ENCODE measurements around the gene C1orf94.
"Not testable (repeated sequence)": the region's sequence is repeated elsewhere in the genome, so short reads cannot be mapped to it uniquely, and the experiment has no call there.

The C1orf94 gene

GRCh38 chr1:34164771-34165391 is 11.8 kb upstream of the C1orf94 start, which contains the start of gene CSMD2:
Gene CSMD2 (minus strand): TSS chr1:34165230. CDS start chr1:34165097, 133 bp downstream.
- peak; percentile 35 for DNase-seq

DNA sequence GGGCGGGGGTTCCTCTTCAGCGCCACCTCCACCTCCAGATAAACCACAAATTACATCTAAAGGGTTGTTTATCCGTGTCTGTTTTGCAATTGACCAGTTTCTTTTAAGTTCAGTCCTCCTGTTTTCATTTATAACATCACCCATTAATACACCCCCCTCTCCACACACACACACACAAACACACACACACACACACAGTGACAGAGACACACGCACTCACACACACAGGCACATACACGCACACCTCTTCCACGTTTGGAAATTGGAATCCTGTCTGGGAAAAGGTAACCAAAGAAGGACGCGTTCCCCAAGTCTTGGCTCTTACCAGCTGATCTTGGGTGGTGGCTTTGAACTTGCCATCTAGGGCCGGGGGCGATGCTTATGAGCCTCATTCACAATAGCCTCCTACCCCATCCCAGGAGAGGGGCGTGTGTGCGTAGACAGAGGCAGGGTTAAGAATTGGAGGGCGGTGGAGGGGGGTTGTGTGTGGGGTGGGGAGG is 11.2 kb upstream of the C1orf94 start:
- peak; percentile 4 for DNase-seq

DNA sequence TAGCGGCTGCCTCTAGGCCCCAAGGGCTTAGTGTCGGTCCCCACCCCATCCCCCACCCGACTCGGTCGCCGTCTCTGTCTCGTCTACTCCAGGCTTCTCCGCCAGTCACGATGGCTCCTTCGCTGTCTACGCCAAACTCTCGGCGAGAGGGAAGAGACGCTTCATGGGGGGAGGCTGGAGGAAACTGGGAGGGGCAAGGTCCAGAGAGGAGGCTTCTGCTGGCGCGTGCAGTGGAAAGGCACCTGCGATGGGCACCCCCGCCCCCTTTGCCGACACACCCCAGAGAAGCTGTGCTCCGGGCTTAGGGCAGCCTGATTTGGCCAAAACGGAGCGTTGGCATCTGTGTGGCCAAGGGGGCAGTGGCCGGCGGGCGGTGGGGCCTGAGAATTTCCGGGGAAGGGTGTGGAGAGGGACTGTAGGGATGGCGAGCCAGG is 10.5 kb upstream of the C1orf94 start:
- no peak for DNase-seq

DNA sequence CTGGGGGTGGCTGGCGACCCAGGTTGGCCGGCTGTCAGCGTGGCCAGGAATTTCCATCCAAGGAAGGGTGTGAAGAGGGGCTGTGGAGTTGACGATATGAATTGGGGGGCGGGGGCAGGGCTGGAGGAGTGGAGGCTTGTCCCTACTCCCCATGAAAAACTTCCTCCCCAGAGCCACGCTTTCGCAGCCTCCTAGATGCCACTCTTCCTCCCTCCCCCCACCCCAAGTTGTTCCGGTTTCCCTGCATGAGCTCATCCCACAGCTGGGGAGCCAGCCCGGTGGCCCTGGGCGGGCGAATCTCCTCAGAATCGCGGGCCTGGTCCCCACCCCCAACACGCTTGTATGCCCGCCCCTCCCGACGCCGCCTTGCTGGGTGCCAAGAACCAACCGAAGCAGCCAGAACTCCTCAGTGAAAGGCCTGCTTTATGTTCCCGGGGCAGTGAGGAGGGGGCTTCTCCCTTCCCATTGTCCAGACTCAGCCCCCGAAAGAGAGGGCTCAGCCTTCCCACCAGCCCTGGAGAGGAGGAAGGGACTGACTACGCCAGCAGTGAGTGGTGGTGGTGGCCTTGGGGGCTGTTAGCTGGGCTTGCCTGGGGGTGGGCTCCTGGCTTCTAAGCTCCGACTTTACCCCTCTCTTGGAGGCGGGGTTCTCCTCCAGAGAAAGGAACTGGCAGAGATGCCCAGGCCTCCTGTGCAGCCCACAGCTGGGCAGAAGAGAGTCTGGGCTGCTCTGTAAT is 9.9 kb upstream of the C1orf94 start:
- no peak for DNase-seq

DNA sequence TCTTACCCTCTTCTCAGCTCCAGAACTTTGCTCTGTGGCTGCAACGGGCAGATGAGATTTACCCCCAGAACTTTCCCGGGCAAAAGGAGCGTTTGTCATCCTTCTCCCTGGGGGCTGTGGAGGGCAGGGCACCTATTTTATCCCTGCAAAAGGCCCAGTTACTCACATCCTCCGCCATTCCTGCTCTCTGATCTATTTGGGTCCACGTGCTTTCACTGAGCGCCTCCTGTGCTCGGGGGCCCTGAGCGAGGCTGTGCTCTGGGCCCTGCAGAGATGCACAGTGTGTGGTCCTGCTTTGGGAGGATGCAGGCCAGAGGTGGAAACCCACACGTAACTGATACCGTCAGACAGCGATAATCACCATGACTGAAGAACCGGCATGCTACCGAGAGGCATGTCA is 9.3 kb upstream of the C1orf94 start:
- no peak for DNase-seq

- no peak for DNase-seq
These were observed 963 bp upstream of the C1orf94 start for GRCh38 chr1:34175744-34176143.

DNA sequence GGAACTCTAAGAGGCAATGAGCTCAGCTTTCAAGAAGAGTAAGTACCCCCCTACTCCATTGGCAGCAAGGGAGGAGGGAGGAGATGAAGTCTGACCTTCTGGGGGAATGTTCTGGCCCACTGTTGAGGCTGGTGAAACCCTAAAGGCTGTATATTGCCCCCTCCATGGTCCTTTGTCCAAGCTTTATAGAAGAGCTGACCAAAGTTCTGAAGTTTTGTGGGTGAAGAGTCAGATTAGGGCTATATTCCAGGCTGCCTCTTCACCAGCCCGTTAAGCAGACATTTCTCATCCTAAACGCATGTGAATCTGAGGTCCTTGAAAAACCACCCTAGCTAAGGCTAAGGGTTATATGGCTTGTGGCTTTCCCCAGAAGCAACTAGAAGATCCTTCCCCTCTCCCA is 1.4 kb downstream of the C1orf94 start:
- DNase-seq: no peak

- DNase-seq: not testable (repeated sequence)
These were observed 6.7 kb downstream of the C1orf94 start for GRCh38 chr1:34183381-34183780.

DNA sequence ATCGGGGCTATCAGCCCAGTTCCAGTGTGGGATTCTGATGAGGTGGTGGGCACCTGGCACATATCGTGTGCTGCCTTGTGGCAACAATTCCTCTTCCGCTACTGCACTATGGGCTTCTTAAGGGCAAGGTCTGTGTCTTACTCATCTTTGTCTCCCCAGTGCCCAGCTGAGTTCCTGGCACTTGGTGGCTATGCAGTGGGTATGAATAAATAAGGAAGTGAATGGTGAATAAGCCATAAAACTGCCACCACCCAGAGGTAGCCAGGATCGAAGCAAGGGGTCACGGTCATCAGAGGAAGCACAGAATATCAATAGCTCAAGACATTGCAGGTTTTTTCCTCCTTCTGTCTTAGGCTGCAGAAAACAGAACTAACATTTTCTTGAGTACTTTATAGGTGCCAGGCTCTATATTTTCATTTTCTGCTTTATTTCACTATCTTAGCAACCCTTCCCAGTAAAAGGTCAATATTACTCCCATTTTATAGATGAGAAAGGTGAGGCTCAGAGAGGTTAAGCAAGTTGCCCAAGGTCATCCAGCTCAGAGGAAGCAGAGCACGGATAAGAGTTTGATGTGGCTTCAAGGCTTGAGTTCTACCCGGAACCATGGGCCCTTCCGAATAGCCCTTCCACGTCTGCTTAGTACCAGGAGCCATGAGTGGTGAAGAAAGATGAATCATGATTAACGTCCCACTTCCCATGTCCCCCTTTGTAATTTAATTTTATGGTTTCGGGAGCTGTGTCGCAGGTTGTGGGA is 10.2 kb downstream of the C1orf94 start:
- no peak for DNase-seq

DNA sequence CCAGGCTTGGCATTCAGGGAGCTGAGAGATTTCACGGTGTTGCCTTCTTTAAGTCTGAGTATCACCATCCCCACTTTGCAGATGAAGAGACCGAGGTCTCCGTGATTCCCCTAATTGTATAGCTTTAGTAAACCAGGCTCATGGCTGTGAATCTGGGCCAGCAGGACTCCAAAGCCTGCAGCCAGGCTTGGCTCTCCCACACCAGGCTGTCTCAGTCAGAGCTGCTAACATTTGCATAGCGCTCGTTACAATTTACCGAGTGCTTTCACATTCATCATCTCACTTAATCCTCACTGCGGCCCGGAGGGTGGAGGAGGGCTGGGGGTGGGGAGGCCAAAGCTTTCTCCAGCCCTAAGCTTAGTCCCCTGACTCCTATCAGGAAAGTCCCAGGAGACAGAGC is 11.7 kb downstream of the C1orf94 start:
- peak; percentile 87 for DNase-seq

- no peak for DNase-seq
These were observed 12.3 kb downstream of the C1orf94 start for GRCh38 chr1:34188985-34189384.

DNA sequence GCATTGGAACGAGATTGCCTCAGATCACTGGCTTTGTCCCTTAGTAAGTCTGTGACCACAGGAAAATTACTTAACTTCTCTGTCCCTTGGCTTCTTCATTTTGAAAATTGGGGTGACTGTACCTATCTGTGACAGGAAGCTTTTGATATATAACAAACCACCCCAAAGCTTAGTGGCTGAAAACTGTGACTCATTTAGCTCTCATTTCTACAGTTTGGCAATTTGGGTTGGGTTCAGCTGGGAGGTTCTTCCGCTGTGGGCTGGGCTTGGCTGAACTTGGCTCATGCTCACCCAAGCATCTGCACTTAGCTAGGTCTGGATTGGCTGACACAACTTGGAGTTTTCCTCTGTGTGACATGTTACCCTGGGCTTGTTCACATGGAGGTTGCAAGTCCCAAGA is 14.0 kb downstream of the C1orf94 start:
- DNase-seq: no peak

DNA sequence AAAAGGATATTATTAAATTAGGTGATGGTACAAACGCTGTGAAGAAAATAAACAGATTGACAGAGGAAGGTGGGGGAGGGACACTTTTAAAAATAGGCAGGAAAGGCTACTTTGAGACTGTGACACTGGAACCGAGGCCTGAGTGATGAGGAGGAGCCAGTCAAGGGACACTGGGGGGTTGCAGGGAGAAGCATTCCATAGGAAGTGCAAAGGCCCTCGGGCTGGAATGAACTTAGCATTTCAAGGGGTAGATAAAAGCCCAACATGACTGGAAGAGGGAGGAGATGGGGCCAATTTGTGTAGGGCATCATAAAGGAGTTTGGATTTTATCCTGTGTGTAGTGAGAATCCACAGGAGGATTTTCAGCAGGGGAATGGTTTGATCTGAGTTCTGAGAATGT is 15.9 kb downstream of the C1orf94 start:
- no peak for DNase-seq

DNA sequence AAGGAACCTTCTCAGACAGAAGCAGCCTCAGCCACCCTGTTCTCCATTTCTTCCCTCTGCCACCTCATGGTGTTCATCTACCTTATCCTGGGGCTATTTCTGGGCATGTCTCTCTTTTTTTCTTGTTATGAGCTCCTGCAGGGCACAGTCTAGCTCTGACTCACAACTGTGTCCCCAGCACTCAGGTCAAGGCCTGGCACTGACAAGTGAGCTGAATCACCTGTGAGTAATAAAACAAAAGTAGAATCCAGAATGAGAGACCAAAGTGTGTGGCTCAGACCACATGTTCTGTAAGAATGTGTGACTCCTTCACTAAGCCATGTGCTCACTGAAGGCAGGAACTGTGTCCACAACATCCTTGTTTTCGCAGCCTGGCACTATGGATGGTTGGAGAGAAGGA is 23.2 kb downstream of the C1orf94 start:
- no peak for DNase-seq

GRCh38 chr1:34212673-34213072 is 36.0 kb downstream of the C1orf94 start:
- DNase-seq: no peak

GRCh38 chr1:34213956-34214355 is 37.2 kb downstream of the C1orf94 start:
- peak; percentile 69 for DNase-seq

DNA sequence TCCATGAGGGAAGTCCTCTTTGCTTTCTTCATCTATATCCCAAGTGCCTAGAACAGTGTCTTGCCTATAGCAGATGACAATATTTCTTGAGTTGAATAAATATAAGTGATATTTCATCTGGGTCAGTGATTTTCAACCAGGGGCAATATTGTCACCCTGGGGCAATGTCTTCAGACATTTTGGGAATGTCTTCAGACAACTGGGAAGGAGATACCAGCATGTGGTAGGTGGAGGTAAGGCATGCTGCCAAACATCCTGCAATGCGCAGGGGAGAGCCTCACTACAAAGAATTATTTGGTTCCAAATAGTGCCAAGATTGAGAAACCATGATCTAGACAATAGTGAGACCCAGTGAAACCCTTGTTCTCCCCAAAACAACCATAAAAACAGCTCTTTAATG is 54.7 kb downstream of the C1orf94 start:
- no peak for DNase-seq

GRCh38 chr1:34235594-34235993 is 58.9 kb downstream of the C1orf94 start:
- no peak for DNase-seq

GRCh38 chr1:34236089-34236488 is 59.4 kb downstream of the C1orf94 start:
- no peak for DNase-seq

DNA sequence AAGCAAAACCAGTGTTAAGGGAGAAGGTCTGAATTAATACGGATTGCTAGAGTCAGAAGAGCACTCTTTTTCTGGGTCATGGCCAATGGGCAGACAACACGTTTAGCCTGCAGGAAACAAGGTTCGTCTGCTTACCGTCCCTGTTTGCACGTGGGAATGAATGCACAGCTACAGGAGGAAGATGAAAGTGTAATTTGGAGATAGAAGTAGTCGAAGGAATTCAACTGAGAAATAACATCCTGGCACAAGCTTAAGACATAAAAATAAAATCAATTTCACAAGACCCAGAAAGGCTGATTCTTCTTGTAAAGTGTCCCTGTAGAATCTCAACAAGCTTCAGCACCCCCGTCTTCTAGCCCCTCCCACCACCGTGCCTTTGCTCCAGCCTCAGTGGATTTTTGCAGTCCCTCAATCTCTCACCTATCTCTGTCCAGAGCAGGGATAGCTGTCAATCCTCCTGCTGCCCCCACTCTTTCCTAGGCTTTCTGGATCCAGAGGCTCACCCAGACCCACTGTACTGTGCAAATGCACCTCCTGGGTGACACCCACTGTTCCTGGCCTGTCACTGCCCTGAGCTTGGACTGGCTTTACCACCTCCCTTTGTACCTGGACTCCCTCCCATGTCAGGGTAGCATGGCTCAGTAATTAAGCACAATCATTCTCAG is 60.6 kb downstream of the C1orf94 start:
- no peak for DNase-seq

- no peak for DNase-seq
These were observed 69.3 kb downstream of the C1orf94 start for GRCh38 chr1:34245967-34246366.

- DNase-seq: no peak
These were observed 73.6 kb downstream of the C1orf94 start for GRCh38 chr1:34250342-34250741.
